Activated CD8-positive, alpha-beta memory T cell treated with anti-CD3 and anti-CD28 coated beads, Interleukin-2, amount 50 U/mL, for 24 hours (primary cell): ENCODE results near the gene PLXNB2.

Source experiments
- DNase-seq: peaks from one replicate; pipeline ENCODE4 v3.0.0-alpha.2; 2020; ENCODE audit errors: extremely low read depth

PLXNB2 gene

GRCh38 chr22:50228366-50228765 lies 79.1 kb downstream of the PLXNB2 start:
- no peak for DNase-seq

DNA sequence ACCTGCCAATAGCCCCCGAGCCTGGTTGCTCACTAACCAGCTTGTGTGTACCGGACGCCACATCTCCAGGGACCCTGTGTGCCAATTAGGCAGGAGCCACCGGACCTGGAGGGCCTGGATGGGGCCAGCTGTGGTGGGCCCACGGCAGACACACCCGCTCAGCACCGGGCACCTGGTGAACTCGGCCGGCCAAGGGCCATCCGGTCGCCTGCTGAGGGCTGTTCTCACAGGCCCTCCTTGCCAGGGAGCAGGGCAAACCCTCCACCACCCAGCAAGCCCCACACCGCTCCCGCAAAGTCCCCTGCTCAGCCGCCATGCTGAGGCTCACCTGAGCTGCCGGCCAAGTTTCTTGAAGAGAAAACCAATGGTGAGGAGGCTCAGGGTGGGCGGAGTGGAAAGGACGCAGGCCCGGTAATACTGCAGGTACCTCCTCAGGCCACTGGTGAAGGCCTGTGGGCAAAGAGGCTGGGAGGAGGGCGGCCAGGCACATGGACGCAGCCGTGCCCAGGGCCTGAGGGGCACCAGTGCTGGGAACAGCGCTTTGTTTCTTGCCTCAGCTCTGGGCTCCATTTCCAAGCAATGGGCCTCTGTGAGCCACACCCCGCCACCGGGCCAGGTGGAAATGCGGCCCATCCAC lies 79.7 kb downstream of the PLXNB2 start:
- no peak for DNase-seq

DNA sequence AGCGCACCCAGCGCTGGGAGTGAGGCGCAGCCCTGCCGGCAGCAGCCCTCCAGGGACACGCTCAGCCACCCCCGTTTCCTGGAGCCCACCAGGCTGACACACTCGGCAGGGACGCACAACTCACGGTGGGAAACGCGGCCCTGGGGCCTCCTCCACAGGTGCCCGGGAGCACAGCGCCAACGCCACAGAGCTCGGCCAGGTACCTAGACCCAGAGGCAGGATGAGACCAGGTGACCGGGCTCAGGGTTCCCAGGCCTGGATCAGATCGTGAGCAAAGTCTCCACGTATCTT lies 80.6 kb downstream of the PLXNB2 start:
- no peak for DNase-seq

DNA sequence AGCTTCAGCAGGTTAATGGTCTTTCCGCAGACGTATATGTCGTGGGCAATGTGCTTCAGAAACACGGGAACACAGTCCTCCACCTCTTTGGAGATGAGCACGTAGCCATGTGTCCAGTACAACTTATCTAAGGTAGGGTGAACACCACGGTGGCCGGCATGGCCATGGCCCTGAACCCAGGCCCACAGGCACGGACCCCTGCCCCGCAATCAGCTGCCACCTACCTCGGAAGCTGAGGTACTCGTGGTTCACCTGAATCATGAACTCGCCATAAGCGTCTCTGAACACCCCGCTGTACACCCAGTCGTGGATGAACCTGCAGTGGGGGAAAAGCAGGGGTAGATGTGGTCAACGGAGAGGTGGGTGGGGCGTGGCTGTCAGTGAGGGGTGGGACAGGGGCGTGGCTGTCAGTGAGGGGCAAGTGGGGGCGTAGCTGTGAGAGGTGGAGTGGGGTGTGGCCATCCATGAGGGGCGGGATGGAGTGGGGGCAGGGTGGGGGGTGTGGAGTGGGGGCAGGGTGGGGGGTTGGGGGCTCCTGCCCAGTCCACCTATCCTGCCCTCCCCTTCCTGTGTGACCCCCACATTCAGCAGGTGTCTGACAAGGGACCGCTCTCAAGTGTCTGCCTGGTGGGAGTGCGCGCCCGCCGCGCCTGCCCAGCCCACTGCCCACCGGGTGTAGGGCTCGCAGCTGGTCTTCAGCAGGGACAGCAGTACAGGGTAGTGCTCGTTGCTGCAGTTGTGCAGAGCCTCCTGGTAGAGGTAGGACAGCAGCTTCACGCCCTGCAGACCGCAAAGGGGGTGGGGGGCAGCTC lies 81.2 kb downstream of the PLXNB2 start:
- no peak for DNase-seq

DNA sequence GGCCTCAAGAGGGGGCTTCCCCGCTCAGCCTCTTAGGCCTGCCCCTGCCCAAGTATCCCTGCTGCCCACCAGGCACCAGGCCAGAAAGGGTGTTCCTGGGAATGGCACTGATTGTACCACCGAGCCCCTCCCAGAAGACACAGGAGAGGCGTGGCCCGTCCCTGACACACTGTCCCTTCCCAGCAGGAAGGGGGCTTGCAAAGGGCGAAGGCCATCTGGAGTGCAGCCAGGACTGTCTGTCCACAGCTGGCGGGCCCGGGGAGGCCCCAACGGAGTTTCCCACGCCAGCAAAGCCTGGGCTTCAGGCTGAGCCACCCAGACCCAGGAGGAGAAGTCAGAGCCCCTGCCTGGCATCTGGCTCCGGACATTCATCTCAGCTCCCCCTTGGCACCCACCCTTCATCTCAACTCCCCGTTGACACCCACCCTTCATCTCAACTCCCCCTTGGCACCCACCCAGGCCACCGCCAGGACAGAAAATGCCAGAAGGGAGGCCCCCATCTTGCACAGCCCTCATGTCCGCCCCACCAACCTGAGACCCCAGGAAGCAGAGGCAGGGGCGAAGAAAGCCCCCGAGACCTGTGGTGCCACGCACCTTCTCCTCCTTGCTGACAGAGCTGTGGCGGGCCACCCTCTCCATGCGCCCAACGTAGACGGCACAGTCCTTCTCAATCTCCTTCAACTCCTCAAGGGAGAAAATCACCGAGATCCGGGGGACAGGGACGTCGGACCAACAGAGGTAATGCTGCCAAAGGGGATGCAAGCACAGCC lies 82.1 kb downstream of the PLXNB2 start:
- DNase-seq, result no peak
